GM12878 (cell line): ENCODE measurements around the gene GGA2. TPM values are rescaled to one million over a fixed set of nuclear protein-coding genes. Genes with fewer than 3 reads are reported as not detected.
A peak's percentile ranks its signal among the peaks of the same experiment; 100 is the strongest.

Experiments
- ATF7 ChIP-seq: fragments of 450-650 bp; IDR thresholded peaks from 2 replicates; pipeline ENCODE4 v1.6.1; 2016; ENCODE audit warnings: low read depth, mild to moderate bottlenecking
- BCL11A ChIP-seq: IDR thresholded peaks from 2 replicates; pipeline ENCODE4 v1.6.1; 2011; ENCODE audit warnings: low read depth, low read length
- FOXK2 ChIP-seq: fragments of 450-650 bp; IDR thresholded peaks from 2 replicates; pipeline ENCODE4 v1.6.1; 2017; ENCODE audit warnings: mild to moderate bottlenecking, moderate library complexity
- IKZF1 ChIP-seq: fragments of 450-650 bp; conservative IDR thresholded peaks from 2 replicates; pipeline ENCODE4 v1.6.1; 2017; ENCODE audit warnings: antibody characterized with exemption, mild to moderate bottlenecking
- NFXL1 ChIP-seq: fragments of 450-650 bp; IDR thresholded peaks from 2 replicates; pipeline ENCODE4 v1.6.1; 2017; ENCODE audit warnings: antibody characterized with exemption, mild to moderate bottlenecking, borderline replicate concordance
- NR2C2 ChIP-seq: IDR thresholded peaks from 2 replicates; pipeline ENCODE4 v1.6.1; 2011; ENCODE audit warnings: borderline replicate concordance, low read depth; ENCODE audit not compliant: control insufficient read depth, insufficient read length
- SREBF1 ChIP-seq: IDR thresholded peaks from 2 replicates; pipeline ENCODE4 v1.6.1; 2012; ENCODE audit warnings: mild to moderate bottlenecking, low read length
- SRF ChIP-seq, 2 experiments: IDR thresholded peaks; 2 replicates each; pipeline ENCODE4 v1.6.1; 2011; ENCODE audit warnings: low read depth in 2 of 2, low read length in 2 of 2, mild to moderate bottlenecking in 1 of 2, moderate library complexity in 1 of 2
- SUZ12 ChIP-seq: fragments of 200-600 bp; sonication (generic); IDR thresholded peaks from one replicate; pipeline ENCODE4 v1.6.1; 2018; ENCODE audit warnings: antibody characterized with exemption, mild to moderate bottlenecking; ENCODE audit not compliant: unreplicated experiment
- TAF1 ChIP-seq: IDR thresholded peaks from 2 replicates; pipeline ENCODE4 v1.6.1; 2011; ENCODE audit warnings: mild to moderate bottlenecking, low read depth, low read length, borderline replicate concordance
- ZZZ3 ChIP-seq: IDR thresholded peaks from 2 replicates; pipeline ENCODE4 v1.6.1; 2011; ENCODE audit warnings: low read depth; ENCODE audit not compliant: control insufficient read depth, insufficient read length
- polyA plus RNA-seq, 11 experiments: library from polyadenylated mRNA; depleted of rRNA in 4 of 11; unstranded in 6 of 11; stranded (reverse) in 5 of 11; fragments of >200 nt; fragmentation: Nextera tagmentation in 4 of 11; fragmentation: Illumina TruSeq in 1 of 11; extraction: Ambion mirVana in 4 of 11; extraction: Trizol in 1 of 11; gene quantifications; 1 replicate in 1 of 11; 2 replicates in 10 of 11; pipeline versions ENCODE4 v1.2.1 to v1.2.3, GENCODE V29; 2011 to 2016; ENCODE audit warnings: inconsistent platforms in 2 of 11, missing spikeins in 2 of 11, low read depth in 1 of 11
- total RNA-seq, 4 experiments: library from RNA; depleted of rRNA in 3 of 4; stranded (reverse); fragments of >200 nt in 3 of 4; fragmentation: Illumina TruSeq in 1 of 4; extraction: Trizol in 1 of 4; gene quantifications; 2 replicates each; pipeline versions ENCODE4 v1.2.1 to v1.2.3, GENCODE V29; 2013 to 2021
- TF ChIP-seq, protein P1 (sequence below): IDR thresholded peaks from 2 replicates; pipeline ENCODE4 v1.6.1; 2012; ENCODE audit warnings: mild to moderate bottlenecking, low read depth, low read length
- TF ChIP-seq, protein P2 (sequence below): fragments of 450-650 bp; IDR thresholded peaks from 2 replicates; pipeline ENCODE4 v1.6.1; 2018; ENCODE audit warnings: mild to moderate bottlenecking, low read depth, moderate library complexity; ENCODE audit not compliant: partially characterized antibody
- TF ChIP-seq, protein P3 (sequence below): fragments of 450-650 bp; IDR thresholded peaks from 2 replicates; pipeline ENCODE4 v1.6.1; 2016; ENCODE audit warnings: mild to moderate bottlenecking
- TF ChIP-seq, protein P4 (sequence below): fragments of 450-650 bp; formaldehyde crosslinking; IDR thresholded peaks from 2 replicates; pipeline ENCODE4 v1.4.0; 2020; ENCODE audit warnings: mild to moderate bottlenecking, moderate library complexity

Gene GGA2
- total and polyA plus RNA-seq, 10 of the 15 experiments (the other 5 are each of a cell fraction or from before 2014, with no cell fraction given), result 14.1 to 153 (median 86.6) TPM

DNA sequence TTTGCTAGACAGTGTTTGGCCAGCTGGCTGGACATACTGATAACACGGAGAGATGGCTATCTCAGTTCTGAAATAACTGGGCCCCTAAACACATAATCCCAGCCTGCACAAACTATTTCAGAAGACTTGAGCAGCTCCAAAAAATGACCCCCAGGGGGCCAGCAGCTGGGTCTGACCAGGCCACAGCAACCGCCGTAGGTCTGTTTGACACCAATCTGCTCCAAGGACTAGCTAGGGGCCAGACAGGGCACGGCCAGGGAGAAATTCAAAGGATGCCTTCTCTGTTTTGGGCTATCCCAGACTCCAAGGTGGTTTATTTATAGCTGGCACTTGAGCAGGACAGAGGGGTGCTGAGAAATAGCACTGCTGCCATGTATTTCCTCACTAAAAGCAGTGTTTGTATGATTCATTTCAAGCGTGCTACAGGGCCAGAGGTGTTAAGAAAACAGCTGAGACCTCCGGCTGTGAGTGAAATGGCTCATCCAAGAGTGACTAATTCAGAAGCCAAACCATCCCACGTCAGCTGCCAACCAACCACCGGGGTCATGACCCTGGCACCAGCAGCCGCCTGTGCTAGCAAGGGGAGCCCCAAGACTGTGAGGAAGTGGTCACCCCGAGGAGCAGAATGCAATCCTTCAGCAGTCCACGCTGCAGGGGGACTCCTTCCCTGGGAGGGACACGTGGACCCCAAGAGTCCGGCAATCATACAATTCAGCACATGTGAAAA, 5.7 kb downstream of the GGA2 start (continued):
- TF ChIP-seq SUZ12 (no peak), SRF (IDR thresholded peaks at IDR 0.05; ENCODE audit: low read depth in 2 of 2, low read length in 2 of 2) (0 out of 4 replicates have a peak, but pooled peaks of 1 of the 2 experiments have one; percentile 7), NR2C2 (peak; percentile 63), BCL11A (peak; percentile 93), FOXK2 (peak; percentile 45; the same call in 1 of the 2 replicates), SREBF1 (no peak), TAF1 (no peak), ATF7 (peak; percentile 82), NFXL1 (no peak), IKZF1 (peak; percentile 93), ZZZ3 (no peak)
- TF ChIP-seq, protein P1, sequence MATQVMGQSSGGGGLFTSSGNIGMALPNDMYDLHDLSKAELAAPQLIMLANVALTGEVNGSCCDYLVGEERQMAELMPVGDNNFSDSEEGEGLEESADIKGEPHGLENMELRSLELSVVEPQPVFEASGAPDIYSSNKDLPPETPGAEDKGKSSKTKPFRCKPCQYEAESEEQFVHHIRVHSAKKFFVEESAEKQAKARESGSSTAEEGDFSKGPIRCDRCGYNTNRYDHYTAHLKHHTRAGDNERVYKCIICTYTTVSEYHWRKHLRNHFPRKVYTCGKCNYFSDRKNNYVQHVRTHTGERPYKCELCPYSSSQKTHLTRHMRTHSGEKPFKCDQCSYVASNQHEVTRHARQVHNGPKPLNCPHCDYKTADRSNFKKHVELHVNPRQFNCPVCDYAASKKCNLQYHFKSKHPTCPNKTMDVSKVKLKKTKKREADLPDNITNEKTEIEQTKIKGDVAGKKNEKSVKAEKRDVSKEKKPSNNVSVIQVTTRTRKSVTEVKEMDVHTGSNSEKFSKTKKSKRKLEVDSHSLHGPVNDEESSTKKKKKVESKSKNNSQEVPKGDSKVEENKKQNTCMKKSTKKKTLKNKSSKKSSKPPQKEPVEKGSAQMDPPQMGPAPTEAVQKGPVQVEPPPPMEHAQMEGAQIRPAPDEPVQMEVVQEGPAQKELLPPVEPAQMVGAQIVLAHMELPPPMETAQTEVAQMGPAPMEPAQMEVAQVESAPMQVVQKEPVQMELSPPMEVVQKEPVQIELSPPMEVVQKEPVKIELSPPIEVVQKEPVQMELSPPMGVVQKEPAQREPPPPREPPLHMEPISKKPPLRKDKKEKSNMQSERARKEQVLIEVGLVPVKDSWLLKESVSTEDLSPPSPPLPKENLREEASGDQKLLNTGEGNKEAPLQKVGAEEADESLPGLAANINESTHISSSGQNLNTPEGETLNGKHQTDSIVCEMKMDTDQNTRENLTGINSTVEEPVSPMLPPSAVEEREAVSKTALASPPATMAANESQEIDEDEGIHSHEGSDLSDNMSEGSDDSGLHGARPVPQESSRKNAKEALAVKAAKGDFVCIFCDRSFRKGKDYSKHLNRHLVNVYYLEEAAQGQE, result no peak
- TF ChIP-seq, protein P2, sequence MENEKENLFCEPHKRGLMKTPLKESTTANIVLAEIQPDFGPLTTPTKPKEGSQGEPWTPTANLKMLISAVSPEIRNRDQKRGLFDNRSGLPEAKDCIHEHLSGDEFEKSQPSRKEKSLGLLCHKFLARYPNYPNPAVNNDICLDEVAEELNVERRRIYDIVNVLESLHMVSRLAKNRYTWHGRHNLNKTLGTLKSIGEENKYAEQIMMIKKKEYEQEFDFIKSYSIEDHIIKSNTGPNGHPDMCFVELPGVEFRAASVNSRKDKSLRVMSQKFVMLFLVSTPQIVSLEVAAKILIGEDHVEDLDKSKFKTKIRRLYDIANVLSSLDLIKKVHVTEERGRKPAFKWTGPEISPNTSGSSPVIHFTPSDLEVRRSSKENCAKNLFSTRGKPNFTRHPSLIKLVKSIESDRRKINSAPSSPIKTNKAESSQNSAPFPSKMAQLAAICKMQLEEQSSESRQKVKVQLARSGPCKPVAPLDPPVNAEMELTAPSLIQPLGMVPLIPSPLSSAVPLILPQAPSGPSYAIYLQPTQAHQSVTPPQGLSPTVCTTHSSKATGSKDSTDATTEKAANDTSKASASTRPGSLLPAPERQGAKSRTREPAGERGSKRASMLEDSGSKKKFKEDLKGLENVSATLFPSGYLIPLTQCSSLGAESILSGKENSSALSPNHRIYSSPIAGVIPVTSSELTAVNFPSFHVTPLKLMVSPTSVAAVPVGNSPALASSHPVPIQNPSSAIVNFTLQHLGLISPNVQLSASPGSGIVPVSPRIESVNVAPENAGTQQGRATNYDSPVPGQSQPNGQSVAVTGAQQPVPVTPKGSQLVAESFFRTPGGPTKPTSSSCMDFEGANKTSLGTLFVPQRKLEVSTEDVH, result no peak
- TF ChIP-seq, protein P3, sequence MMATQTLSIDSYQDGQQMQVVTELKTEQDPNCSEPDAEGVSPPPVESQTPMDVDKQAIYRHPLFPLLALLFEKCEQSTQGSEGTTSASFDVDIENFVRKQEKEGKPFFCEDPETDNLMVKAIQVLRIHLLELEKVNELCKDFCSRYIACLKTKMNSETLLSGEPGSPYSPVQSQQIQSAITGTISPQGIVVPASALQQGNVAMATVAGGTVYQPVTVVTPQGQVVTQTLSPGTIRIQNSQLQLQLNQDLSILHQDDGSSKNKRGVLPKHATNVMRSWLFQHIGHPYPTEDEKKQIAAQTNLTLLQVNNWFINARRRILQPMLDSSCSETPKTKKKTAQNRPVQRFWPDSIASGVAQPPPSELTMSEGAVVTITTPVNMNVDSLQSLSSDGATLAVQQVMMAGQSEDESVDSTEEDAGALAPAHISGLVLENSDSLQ, result peak; percentile 67
- TF ChIP-seq, protein P4, sequence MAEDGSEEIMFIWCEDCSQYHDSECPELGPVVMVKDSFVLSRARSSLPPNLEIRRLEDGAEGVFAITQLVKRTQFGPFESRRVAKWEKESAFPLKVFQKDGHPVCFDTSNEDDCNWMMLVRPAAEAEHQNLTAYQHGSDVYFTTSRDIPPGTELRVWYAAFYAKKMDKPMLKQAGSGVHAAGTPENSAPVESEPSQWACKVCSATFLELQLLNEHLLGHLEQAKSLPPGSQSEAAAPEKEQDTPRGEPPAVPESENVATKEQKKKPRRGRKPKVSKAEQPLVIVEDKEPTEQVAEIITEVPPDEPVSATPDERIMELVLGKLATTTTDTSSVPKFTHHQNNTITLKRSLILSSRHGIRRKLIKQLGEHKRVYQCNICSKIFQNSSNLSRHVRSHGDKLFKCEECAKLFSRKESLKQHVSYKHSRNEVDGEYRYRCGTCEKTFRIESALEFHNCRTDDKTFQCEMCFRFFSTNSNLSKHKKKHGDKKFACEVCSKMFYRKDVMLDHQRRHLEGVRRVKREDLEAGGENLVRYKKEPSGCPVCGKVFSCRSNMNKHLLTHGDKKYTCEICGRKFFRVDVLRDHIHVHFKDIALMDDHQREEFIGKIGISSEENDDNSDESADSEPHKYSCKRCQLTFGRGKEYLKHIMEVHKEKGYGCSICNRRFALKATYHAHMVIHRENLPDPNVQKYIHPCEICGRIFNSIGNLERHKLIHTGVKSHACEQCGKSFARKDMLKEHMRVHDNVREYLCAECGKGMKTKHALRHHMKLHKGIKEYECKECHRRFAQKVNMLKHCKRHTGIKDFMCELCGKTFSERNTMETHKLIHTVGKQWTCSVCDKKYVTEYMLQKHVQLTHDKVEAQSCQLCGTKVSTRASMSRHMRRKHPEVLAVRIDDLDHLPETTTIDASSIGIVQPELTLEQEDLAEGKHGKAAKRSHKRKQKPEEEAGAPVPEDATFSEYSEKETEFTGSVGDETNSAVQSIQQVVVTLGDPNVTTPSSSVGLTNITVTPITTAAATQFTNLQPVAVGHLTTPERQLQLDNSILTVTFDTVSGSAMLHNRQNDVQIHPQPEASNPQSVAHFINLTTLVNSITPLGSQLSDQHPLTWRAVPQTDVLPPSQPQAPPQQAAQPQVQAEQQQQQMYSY (CRISPR knock-in tag), result no peak
